GM18868 (cell line): ENCODE results near the gene KRT37.

Source experiments
- ATAC-seq: cut with Tn5 transposase; IDR thresholded peaks from one replicate; pipeline ENCODE4 v1.9.1; 2021; ENCODE audit warnings: mild to moderate bottlenecking, moderate library complexity; ENCODE audit not compliant: unreplicated experiment

Gene KRT37

DNA sequence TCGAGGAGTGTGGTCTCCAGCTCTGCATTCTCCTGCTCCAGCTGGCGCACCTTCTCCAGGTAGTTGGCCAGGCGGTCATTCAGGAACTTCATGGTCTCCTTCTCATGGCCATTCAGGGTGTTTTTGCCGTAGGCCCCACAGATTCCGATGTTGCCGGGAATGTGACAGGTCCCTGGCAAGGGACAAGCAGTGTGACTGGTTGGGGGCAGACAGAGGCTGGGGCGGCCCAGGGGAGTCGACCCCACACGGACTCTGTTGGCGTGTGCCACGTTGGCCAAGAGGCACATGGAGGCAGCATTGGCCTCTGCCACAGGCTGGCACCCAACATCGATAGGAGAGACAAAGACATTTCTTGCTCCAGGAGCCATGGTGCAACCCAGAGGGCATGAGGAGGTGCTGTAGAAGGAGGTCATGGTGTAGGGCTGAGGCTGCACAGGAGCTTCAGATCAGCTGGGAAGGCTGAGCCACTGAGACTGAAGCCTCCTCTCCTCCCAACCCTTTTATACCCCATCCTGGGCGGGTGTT lies at the start of gene KRT37:
TSS of gene KRT37 (minus strand) at position 475 of the 525 bp plus-strand sequence. CDS start at position 413, 62 bp downstream.
- ATAC-seq = no peak

DNA sequence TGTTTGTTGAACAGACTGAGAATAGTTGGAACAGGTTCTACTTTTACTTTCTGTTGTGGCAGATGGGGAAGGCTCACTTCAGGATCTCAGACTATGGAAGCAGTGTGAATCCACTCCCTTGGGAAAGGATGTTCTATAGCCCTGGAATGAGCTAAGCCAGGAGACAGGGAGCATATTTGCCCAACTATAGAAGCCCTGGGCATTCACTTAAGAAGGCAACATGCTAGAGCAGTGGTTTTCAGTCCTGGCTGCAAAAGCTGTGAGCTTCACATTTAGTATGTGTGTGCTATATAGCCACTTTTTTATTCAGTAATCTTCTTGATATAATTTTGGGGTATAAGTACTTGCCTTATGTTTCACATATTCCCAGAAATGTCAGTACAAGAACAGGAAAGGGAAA lies 44.0 kb upstream of the KRT37 start:
- ATAC-seq = no peak

DNA sequence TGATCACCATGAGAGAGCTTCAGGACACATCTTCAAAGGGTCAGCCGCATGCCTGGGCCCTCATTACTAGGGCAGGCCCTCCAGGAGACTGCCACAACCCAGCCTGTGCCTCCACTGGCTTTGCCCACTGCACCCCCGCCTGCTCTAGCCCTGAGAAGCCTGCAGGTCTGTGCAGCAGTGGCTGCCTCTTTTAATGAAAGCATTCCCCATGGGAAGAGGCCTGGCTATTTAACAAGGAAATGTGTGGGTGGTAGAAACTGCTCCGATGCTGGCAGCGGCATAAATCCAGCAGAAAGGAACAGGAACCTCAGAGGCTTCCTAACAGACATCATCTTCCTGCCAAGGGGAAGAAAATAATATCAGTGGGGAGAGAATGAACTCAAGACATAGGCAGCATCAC lies 43.2 kb upstream of the KRT37 start:
- ATAC-seq = no peak

DNA sequence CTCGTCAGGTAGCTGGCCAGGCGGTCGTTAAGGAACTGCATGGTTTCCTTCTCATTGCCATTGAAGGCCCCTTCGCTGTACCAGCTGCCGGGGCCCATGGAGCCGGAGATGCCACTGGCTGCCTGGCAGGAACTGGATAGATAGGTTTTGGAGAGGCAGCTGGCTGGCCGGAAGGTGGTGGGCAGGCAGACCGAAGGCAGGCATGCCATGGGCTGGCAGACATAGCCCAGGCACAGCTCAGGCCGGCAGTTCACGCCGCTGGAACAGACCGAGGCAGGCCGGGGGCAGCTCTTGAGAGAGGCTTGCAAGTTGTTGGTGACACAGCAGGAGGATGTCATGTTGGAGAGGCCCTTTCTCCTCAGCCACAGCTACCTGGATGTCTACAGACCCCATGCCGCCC lies 42.6 kb upstream of the KRT37 start, which contains the start of gene KRT32:
TSS of gene KRT32 (minus strand) at position 399 of the 400 bp plus-strand sequence. CDS start at position 338, 61 bp downstream.
- no peak for ATAC-seq

DNA sequence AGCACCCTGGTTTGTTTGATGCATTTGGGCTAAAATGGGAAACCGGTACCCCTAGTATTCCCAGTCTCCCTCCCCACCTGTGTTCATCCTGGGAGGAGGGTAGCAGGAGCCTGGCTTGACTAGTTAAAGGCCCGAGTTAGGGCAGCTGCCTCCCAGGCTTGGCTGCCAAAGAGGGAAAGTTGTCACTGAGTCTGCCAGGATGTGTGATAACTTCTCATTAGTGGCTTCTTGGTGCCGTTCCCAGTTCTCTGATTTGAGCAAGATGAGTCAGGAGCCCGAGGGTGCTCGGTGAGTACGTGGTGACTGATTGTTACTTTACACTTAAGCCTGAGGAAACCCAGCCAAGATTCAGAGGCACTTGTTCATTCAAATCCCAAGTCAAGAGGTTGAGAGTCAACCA lies 40.3 kb upstream of the KRT37 start:
- no peak for ATAC-seq

DNA sequence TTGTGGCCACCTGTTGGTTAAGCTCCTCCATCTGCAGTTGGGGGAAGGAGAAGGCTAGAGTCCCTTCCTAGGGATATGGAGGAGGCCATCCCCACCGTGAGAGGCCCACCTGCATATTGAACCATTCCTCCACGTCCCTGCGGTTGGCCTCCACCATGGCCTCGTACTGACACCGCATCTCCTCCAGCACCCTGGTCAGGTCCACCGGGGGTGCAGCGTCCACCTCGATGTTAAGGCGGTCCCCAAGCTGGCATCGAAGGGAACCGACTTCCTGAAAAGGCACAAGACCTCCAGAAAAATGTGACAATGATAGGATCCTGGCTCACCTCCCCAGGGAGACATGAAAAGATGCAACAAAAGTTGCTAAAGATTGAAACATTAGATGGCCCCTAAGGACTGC lies 39.8 kb upstream of the KRT37 start:
- ATAC-seq = no peak

DNA sequence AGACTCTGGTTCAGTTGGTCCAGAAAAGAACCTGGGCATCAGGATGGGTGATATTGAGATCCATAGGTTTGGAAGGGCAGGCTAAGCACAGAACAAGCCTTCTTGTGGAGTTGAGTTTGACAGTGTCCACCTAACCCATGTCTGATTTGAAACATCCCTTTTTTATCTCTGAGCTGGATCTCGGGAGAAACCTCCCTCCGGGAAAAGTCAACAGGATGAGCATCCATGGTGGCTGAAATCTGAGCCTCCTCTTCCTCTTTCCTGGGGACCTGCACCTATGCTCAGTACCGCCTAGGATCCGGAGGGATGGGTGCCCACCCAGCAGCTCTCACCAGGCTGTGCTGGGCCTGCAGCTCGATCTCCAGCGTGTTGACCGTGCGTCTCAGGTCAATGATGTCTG lies 39.4 kb upstream of the KRT37 start:
- ATAC-seq = no peak

DNA sequence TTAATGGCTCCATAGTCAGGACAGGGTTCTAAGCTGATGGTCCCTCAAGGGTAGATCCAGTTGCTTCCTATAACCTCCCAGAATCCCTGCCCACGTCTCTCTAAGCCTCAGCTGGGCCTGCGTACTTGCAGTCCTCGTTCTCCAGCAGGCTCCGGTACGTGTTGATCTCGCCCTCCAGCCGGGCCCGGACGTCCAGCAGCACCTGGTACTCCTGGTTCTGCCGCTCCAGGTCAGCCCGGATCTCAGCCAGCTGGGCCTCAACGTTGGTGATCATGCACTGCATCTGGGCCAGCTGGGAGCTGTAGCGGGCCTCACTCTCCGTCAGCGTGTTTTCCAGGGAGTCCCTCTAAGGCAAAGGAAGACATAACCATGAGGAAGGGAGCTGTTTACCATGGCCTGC lies 38.3 kb upstream of the KRT37 start:
- no peak for ATAC-seq

DNA sequence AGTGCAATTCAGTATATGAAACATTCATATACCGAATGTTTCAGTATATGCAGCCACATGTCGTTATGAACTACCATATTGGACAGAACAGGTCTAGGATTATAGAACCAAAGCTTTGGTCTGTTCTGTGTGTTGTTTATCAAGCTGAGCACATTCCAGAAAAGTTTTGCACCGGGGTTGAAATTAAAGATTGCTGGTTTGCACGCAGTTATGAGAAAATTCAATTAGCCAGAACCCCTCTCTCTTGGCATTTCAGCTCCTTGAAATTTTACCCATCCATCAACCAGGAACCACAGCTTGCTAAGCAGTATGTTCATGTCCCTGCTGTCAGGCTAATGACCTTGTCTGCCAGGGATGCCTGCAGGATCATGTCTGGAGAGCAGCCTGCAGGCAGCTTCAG lies 33.3 kb upstream of the KRT37 start:
- ATAC-seq = no peak

DNA sequence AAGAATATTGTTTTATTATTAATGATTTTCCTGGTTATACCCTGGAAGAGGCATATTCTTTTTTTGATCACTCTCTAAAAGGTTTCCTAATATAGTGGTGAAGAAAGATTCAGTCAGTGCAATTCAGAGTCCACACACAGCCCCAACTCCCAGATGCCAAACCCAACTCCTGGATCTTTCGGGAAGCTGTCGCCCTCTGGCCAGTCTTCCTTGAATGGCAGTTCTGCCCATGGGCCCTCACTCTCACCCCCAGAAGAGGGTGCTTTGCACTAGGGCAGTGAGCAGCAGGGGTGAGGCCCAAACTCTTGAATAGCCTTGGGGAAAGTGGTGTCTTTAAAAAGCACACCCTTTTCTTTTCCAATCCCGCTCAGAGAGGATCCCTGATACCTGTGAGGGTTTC lies 31.8 kb upstream of the KRT37 start:
- ATAC-seq = no peak

DNA sequence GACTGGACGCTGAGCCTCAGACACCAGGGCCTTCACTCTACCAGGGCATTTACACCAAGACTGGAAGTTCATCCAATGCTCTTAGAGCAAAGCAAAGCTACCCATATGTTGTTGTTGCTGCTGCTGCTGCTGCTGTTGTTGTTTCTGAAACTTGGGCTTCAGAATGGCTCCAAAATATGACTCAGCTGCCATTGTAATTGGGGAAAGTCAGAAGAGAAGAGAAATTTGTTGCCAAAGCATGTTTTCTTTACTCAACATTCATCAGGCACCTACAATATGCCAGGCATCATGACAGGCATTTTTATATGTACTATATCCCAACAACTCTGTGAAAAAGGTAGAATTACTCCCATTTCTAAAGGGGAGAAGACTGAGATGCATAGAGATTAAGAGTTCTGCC lies 30.9 kb upstream of the KRT37 start:
- ATAC-seq = no peak

DNA sequence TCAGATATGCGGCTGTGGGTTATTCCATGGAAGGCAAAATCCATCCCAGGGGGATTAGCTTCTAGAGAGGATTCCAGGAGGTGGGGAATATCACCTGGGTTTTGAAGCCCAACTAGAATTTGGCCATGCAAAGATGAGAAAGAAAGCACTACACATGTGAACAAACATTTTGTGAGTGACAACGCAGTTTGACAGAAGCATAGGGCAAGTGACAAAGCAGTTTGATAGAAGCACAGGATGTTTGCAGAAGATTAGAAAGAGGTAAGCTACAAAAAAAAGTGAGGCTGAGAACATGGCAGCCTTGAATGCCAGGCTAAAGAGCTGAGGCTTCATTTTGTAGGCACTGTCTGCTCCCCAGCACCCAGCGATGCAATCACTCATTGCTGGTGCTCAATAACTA lies 28.7 kb upstream of the KRT37 start:
- ATAC-seq = no peak

DNA sequence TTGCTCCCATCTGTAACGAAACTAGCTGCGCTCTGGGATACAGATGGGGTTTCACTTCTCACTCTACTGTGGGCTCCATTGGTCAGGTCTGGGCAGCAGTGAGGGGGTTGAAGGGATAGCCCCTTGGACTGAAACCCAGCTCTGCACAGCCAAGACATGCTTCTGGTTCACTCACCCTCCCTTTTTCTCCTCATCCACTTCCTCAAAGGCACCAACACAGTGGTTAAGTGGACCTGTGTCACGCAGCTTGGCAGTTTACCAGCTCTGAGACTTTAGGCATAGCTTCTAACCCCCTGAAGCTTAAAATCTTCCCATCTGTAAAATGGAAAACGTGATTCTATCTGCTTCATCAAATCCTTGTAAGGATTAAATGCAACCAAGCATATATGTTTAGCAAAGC lies 27.9 kb upstream of the KRT37 start:
- no peak for ATAC-seq

DNA sequence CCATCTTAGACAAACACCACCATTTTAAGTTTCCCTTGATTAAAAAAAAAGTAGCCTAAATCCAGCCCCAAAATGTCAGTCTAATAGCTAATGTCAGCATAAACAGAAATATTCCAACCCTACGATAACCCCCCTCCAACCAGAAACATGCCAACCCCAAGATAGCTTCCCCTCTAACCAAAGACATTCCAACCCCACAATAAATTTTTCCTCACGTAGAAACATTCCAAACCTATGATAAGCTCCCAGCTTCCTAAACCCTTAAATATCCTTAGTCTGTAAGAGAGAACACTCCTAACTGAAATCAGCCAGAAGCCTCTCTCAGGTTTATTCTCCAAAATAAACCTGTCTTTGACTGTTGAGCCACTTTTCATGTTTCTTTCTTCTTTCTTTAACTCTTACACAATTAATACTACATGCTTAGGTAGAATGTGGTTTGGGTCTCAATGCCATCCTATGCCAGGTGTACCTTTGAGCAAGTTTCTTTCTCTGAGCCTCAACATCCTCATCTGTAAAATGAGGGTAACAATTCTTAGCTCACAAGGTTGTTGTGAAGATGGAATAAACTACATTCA lies 26.9 kb upstream of the KRT37 start:
- ATAC-seq = no peak

DNA sequence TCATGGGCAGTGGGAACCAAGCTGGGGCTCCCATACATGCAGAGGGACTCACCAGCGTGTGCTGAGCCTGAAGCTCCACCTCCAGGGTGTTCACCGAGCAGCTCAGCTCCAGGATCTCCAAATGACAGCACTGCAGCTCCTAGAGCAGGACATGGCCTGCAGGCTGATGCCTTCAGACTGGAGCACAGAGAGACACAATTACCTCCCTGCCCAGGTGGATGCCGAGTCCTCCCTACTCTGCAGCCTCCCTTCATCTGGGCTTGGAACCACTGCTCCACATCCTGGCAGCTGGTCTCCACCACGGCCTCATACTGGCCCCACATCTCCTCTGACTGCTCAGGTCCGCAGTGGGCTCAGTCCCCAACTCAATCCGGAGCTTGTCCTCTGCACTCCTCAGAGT lies 24.6 kb upstream of the KRT37 start:
- ATAC-seq = no peak

DNA sequence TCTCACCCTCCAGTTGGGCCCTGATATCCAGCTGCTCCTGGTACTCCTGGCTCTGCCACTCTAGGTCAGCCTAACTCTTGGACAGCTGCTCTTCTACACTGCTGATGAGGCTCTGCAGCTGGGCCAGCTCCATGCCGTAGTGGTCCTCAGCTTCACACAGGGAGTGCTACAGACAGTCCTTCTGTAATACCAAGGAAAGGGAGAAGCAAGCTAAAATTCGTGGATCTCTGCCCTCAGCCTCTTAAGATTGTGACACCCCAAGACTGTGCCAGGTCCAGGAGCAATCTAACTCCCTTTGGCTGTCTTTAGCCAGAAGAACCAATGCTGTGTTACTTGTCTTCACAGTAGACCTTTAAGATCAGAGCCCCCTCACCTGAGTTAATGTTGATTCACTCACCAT lies 24.1 kb upstream of the KRT37 start:
- ATAC-seq = no peak

DNA sequence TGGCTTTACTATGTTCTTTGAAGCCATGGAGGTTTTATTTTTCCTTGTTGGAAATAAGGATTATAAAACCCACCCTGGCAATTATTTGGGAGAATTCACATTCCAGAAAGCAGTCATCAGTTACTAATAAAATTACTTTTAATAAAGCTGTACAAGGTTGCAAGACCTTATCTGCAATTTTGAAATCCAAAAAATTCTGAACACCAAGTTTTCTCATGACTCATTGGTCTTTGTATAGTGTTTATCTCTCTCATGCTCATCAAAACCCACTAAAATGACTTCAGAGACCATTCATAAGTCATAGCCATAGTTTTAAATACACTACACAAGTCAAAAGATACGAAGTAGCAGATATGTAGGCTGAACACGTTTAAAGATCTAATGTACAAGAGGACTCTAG lies 22.4 kb upstream of the KRT37 start:
- no peak for ATAC-seq

DNA sequence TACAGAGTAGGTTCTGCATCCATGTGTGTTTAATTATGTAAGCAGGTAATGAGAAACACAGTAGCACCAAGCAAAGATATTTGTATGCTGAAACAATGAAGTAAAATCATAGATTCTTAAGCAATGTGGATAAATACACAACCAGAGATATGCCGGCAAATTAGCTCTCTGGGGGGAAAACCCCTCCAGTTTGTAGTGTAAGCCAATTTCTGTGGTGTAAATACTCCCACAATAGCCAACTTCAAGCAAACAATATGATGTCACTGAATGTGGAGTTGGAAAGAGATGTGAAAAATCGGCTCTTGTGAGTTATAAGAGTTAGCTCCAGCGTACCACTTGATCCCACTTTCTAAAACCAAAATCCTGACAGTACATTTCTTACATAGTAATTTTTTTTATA lies 20.3 kb upstream of the KRT37 start:
- no peak for ATAC-seq

DNA sequence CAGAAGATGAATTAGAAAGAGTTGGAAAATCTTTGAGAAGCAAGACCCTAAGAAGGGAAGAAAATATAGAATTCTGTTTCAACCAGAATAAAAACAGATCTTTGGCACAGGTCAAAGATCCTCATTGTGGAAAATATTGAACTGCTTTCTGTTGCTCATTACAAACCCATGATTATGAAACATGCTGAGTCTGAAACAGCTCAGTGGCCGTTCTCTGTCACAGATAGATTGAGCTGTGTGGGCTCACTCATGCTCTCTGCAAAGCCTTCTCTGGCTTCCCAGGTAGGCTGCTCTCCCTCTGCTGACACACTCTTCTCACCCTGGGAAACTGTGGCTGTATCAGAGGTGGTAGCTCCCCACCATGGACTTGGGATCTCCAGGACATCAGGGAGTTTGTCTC lies 19.8 kb upstream of the KRT37 start:
- ATAC-seq = no peak

DNA sequence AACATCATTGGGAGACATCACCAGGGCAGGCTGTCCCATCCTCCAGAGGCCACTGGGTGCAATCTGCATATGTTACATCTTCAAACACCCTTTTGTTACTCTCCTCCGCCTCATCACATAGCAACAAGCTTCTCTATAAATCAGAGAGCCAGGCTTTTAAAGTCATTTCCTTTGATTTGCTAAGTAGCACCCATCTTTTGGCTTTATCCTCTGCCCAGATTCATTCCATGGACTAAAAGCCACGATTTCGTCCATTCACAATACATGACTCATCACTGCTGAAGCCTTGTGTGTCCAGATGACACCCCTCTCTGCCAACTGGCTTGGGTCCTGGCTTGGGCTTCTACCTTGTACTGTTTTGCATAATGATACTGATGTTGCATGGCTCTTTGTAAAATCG lies 18.4 kb upstream of the KRT37 start:
- no peak for ATAC-seq

DNA sequence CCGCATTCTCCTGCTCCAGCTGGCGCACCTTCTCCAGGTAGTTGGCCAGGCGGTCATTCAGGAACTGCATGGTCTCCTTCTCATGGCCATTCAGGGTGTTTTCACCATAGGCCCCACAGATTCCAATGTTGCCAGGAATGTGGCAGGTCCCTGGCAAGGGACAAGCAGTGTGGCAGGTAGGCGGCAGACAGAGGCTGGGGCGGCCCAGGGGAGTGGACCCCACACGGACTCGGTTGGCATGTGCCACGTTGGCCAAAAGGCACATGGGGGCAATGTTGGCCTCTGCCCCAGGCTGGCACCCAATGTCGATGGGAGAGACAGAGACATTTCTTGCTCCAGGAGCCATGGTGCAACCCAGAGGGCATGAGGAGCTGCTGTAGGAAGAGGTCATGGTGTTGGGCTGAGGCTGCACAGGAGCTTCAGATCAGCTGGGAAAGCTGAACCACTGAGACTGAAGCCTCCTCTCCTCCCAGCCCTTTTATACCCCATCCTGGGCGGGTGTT lies 16.2 kb upstream of the KRT37 start, which contains the start of gene KRT38:
TSS of gene KRT38 (minus strand) at position 453 of the 503 bp plus-strand sequence. CDS start at position 391, 62 bp downstream.
- ATAC-seq = no peak

DNA sequence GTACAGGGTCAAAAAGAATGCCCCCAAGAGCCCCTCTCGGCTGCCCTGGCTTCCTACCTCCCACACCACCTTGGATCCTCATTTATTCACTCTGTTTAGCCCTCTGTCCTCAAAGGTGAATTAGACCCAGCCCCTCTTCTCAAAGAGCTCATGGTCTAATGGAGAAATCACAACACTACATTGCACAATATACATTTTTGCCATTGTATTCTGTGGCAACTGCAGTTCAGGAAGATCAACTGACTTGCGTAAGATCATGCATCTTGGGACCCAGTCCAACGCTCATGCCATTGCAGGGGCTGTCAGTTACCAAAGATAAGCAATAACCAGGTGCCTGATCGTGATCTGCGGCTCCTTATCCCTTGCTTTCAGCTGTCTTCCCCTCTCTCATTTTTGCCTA lies 15.0 kb upstream of the KRT37 start:
- ATAC-seq = no peak

DNA sequence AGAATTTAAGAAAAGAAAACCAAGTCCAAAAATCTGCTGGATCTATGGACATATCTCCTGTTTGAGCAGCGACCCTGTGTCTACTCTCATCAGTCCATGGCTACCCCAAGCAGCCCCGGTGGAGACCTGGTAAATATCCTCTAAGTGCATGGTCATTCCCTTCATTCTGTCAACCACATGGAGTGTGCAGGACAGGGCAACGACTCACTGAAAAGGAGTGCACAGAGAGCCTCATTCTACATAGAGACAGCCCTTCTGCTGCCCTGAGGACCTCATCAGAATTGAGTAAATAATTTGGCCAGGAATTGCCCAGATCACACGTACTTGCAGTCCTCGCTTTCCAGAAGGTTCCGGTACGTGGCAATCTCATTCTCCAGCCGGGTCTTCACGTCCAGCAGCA lies 13.4 kb upstream of the KRT37 start:
- ATAC-seq = no peak
